Loucy (cell line): ENCODE measurements around the gene RPL15.
"Not testable (repeated sequence)": the region's sequence is repeated elsewhere in the genome, so short reads cannot be mapped to it uniquely, and the experiment has no call there.

Experiments
- CTCF ChIP-seq: fragments of 200-600 bp; sonication (generic); conservative IDR thresholded peaks from 2 replicates; pipeline ENCODE4 v1.5.1; 2014; ENCODE audit warnings: mild to moderate bottlenecking, antibody characterized with exemption, low read length
- EZH2phosphoT487 ChIP-seq: fragments of 200-600 bp; IDR thresholded peaks from 2 replicates; pipeline ENCODE4 v1.6.1; 2018; ENCODE audit warnings: antibody characterized with exemption, mild to moderate bottlenecking, moderate library complexity, borderline replicate concordance

GRCh38 chr3:23918331-23918730 lies 1.4 kb downstream of the RPL15 start:
- not testable (repeated sequence) for TF ChIP-seq CTCF, EZH2phosphoT487
